Hindlimb muscle (tissue), 1 donor: ENCODE data around the gene ZNF562. TPM values are rescaled to one million over a fixed set of nuclear protein-coding genes. Genes with fewer than 3 reads are reported as not detected.
A peak's percentile ranks its signal among the peaks of the same experiment; 100 is the strongest.
"Not testable (repeated sequence)": the region's sequence is repeated elsewhere in the genome, so short reads cannot be mapped to it uniquely, and the experiment has no call there.

Experiments
- DNase-seq: peaks from one replicate; pipeline ENCODE4 v3.0.0-alpha.2; 2013
- polyA plus RNA-seq: library from polyadenylated mRNA; unstranded; fragments of 120-200 nt; gene quantifications from one replicate; pipeline ENCODE4 v1.2.1, GENCODE V29; 2013; ENCODE audit not compliant: insufficient read length

The ZNF562 gene
- polyA plus RNA-seq, result 19.1 TPM

DNA sequence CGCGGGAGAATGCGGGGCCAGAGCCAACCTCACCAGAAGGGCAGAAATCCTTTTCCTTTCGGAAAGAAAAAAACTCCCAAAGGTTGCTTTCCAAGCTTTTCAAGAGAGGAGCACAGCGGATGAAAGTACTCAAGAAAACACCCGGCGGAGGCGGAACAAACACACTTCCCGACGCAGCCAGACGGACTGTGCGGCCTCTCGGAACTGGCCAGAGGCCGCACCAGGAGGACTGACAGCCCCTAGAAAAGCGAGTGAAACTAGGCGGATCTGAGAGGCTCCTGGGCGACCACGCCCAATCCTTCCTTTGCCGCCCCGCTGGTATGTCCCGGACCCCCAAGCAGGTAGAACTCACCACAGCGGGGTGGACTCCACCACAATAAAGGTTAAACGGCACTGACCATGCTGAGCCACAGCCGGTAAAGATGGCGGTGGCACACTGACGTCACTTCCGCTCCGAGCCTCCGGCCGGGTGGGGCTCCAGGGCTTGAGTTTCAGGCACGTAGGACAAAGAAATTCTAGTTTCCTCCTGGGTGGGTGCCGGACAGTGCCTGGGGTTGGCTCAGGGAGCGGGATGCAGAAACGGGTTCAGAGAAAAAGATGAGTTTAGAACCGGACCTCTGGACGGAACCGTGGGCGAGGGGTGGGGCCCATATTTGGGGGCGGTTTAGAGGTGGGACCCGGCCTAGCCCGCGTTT lies at the start of gene ZNF562:
Gene ZNF562, minus strand, starts transcription at position 438 of the 695 bp plus-strand sequence. CDS start 14,356 bp downstream, outside the sequence.
- DNase-seq, result peak; percentile 94

DNA sequence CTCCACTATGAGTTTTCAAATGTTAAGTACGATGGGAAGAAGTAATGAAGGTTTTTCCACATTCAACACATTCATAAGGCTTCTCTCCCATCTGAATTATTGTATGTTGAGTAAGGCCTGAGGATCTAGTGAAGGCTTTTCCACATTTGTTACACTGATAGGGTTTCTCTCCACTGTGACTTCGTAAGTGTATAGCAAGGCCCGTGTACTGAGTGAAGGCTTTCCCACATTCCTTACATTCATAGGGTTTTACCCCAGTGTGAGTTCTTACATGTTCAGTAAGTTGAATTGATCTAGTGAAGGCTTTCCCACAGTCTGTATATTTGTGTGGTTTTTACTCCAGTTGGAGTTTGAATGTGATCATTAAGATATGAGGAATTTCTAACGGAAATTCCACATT lies 49.3 kb upstream of the ZNF562 start:
- no peak for DNase-seq

DNA sequence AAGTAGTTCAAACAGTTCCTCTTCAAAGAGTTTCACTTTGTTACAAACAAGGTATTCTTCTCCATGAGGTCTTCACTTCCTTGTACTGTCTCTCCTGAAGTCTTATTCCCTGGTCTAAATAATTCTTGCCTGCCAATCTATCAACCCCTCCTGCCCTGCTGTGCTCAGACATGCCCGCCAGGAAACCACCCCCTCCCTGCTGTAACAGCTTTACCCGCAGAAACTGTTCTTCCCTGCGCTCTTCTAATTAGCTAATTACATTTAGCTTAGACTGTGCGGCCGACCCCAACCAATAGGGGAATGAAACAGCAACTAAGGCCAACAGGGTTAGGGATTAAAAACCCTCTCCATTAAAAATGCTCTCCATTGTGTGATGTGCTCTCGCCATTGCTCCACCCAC lies 47.0 kb upstream of the ZNF562 start:
- no peak for DNase-seq

DNA sequence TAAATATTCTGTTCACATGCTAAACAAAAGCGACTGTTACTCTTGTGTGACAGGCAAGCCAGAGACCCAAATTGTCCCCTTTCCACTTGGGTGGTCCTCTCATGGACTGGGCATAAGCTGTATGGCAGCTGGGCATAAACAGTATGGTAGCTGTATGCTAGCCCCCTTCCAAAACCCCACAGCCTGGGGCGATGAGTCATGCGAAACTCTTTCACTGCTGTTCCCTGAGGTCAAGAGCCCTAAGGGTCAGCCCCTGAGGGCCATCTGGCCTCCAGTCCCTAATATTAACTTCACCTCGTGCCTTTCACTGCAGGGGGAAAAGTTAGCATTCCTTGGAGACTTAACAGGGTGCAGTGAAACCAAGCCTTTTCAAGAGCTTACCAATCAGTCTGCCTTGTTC lies 45.6 kb upstream of the ZNF562 start:
- DNase-seq, result no peak

DNA sequence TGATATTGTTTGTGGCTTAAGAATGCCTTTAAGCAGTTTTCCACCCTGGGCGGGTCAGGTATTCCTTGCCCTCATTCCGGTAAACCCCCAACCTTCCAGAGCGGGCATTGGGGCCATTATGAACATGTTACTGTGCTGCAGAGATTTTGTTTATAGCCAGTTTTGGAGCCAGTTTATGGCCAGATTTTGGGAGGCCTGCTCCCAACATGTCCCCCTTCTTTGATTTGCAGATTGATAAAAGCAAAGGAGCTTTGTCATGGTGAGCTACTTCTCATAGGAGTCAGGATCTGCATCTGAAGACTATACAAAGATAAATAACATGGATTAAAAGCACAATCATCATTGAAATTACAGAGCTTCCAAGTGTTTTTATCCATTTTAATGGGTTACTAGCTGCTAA lies 36.9 kb upstream of the ZNF562 start:
- DNase-seq, result no peak

DNA sequence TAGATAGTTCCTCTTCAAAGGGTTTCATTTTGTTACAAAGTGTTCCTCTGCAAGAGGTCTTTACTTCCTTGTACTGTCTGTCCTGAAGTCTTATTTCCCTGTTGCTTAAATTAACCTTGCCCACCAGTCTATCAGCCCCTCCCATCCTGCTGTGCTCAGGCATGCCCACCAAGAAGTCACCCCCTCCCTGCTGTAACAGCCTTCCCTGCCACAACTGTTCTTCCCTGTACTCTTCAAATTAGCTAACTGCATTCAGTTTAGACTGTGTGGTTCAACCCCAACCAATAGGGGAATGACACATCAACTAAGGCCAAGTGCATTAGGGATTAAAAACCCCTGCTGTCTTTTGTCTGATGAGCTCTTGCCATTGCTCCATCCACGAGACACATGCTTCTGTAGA lies 34.4 kb upstream of the ZNF562 start:
- DNase-seq, result no peak

DNA sequence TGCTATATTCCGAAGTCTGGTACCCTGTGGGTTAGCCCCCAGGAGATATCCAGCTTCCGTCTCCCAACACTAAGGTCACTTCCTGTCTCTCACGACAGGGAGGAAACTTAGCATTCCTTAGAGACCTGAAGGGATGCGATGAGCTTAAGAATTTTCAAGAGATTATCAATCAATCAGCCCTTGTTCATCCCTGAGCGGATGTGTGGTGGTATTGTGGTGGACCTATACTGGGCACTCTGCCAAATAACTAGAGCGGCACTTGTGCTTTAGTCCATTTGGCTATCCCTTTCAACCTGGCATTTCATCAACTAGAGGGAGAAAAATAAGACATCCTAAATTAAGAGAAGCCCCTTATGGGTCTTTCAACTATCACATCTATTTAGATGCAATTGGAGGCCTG lies 30.9 kb upstream of the ZNF562 start:
- no peak for DNase-seq

DNA sequence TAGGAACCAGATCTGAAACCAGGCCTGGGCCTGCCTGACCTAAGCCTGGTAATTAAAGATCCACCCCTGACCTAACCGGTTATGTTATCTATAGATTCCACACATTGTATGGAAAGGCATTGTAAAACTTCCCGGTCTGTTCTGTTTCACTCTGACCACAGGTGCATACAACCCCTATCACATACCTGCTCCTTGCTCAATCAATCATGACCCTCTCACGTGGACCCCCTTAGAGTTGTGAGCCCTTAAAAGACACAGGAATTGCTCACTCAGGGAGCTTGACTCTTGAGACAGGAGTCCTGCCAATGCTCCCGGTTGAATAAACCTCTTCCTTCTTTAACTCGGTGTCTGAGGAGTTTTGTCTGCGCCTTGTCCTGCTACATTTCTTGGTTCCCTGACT lies 27.3 kb upstream of the ZNF562 start:
- DNase-seq, result no peak

DNA sequence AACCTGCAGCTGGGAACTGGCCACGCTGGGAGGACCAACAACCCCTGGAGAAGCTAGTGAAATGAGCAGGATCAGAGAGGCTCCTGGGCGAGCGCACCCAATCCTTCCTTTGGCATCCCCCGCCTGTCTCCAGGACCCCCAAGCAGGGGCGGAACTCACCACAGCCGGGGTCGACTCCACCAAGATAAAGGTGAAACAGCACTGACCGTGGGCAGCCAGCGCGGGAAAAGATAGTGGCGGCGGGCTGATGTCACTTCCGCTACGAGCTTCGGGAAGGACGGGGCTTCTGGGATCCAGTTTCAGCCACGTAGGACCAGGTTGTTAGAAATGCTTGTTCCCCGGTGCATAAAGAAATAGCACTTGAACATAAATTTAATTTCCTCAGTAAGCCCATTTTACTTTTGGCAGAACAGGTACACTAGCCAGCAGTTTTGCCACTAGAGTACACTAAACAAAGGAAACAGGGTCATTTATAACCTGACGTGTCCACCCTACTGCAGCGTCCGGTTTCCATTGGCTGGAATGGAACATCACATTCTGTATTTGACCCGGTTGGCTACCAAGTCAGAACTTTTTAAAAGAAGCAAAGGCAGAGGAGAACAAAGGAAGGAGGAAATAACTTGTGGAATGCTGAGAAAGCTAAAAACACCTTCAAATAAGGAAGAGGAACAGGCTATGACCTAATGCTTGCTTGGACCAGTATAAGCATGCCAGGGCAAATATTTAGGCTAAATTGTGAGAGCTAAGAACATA lies 25.5 kb upstream of the ZNF562 start:
- no peak for DNase-seq

DNA sequence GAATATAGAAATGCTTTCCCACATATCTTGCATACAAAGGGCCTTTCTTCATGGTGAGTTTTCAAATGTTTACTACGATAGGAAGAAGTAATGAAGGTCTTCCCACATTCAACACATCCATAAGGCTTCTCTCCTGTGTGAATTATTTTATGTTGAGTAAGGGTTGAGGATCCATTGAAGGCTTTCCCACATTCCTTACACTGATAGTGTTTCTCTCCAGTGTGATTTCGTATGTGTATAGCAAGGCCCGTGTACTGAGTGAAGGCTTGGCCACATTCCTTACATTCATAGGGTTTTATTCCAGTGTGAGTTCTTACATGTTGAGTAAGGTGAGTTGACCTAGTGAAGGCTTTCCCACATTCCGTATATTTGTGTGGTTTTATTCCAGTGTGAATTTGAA lies 15.4 kb upstream of the ZNF562 start:
- DNase-seq, result not testable (repeated sequence)

DNA sequence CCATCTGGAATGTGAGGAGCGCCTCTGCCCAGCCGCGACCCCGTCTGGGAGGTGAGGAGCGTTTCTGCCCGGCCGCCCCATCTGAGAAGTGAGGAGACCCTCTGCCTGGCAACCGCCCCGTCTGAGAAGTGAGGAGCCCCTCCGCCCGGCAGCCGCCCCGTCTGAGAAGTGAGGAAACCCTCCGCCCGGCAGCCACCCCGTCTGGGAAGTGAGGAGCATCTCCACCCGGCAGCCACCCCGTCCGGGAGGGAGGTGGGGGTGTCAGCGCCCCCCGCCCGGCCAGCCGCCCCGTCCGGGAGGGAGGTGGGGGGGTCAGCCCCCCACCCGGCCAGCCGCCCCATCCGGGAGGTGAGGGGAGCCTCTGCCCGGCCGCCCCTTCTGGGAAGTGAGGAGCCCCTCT lies 5.1 kb upstream of the ZNF562 start:
- not testable (repeated sequence) for DNase-seq

DNA sequence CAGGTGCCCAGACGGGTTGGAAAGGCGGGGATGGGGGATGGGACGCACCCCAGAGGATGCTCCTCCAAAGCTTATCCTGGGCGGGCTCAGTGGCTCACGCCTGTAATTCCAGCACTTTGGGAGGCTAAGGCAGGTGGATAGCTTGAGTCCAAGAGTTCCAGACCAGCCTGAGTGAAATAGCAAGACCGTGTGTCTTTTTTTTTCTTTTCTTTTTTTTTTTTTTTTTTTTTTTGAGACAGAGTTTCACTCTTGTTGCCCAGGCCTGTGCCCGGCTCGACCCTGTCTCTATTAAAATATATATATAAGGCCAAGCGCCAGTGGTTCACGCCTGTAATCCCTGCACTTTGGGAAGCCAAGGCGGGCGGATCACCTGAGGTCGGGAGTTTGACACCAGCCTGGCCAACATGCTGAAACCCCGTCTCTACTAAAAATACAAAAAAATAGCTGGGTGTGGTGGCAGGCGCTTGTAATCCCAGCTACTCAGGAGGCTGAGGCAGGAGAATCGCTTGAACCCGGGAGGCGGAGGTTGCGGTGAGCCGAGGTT lies 530 bp upstream of the ZNF562 start:
- not testable (repeated sequence) for DNase-seq

DNA sequence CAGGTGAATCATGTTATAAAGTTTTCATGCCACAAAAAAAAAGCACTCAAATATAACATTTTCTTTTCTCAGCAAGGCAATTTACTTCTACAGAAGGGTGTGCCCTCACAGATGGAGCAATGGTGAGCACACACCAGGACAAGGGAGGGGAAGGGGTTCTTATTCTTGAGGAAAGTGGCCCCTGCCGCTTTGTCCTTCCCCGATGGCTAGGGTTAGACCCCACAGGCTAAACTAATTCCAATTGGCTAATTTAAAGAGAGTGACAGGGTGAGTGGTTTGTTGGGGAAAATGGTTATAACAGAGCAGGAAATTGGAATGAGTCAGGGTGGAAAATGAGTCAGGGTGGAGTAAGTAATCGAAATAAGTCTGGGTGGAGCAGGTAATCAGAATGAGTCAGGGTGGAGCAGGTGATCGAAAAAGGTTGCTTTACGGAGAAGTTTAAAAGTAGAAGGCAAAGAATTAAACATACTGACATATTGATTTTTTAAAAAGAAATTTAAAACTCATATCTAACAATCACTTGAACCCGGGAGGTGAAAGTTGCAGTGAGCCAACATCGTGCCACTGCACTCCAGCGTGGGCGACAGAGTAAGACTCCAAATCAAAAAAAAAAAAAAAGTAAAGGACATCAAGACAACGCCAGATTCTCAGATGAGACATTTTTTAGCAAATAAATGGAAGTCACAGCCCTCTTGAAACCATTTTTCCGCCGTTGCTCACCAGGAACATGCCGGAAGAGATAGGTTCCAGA lies 813 bp downstream of the ZNF562 start:
- DNase-seq, result no peak

DNA sequence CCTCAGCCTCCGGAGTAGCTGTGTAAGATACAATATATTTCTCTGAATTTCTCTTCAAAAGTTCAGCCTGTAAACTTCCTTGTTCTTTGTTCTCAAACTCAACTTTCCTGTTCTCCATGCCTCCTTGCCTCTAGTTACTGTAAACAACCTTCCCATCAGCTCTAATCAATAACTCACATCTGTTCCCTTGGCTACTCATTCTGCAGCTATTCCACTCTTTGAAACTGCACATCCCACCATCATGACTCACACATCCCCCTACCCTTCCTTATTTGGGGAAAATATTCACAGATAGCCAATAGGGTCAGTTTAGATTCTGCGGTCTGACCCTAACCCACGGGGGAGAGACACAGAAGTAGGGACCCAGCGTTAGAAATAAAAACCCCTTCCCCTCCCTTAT lies 2.0 kb downstream of the ZNF562 start:
- no peak for DNase-seq

DNA sequence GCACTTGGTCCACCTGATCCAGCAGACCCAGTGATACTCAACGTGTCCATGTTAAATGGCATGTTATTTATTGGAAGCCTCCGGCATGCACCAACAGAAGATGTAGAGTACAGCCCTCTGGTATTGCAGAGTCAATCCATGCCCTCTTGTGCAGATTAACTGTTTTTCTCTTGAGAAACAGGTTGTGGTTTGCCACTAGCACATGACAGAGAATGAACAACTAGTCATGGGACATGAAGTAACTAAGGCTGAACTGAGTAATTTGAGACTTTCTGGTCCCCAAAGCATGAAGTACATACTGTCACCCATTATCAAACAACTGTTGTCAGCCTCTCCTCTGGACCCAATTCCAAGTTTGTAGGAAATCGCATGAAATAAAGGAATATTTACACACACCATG lies 3.2 kb downstream of the ZNF562 start:
- DNase-seq, result no peak

DNA sequence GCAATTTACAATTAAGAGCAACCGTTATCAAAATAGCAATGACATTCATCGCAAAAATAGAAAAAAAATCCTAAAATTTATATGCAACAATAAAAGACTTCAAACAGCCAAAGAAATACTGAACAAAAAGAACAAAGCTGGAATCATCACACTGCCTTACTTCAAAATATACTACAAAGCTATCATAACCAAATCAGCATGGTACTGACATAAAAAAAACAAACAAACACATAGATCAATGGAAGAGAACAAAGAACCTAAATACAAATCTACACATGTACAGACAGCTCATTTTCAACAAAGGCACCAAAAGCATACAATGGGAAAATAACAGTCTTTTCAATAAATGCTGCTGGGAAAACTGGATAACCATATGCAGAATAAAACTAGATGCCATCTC lies 6.4 kb downstream of the ZNF562 start:
- DNase-seq, result no peak

DNA sequence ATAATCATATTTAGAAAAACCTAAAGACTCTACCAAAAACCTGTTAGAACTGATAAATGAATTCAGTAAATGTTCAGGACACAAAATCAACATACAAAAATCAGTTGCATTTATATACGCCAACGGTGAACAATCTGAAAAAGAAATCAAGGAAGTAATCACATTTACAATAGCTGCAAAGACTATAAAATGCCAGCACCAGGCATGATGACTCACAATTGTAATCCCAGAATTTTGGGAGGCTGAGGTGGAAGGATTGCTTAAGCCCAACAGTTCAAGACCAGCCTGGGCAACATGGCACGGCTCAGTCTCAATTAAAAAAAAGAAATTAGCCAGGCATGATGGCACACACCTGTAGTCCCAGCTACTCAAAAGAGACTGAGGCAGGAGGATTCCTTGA lies 7.0 kb downstream of the ZNF562 start:
- DNase-seq, result no peak

DNA sequence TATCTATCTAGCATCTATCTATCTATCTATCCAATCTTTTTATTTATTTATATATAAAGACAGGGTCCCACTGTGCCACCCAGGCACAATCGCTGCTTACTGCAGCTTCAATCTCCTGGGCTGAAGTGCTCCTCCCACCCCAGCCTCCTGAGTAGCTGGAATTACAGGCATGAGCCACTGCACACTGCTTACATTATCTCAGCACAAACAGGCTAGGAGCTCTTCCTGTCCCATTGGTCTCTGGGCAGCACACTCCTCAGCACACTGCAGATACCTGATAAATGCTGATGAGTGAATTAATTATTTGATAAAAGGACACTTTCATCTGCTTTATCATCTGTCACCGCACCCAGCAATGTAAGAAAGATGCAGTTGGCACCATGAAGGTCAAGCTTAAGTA lies 16.1 kb downstream of the ZNF562 start:
- no peak for DNase-seq

DNA sequence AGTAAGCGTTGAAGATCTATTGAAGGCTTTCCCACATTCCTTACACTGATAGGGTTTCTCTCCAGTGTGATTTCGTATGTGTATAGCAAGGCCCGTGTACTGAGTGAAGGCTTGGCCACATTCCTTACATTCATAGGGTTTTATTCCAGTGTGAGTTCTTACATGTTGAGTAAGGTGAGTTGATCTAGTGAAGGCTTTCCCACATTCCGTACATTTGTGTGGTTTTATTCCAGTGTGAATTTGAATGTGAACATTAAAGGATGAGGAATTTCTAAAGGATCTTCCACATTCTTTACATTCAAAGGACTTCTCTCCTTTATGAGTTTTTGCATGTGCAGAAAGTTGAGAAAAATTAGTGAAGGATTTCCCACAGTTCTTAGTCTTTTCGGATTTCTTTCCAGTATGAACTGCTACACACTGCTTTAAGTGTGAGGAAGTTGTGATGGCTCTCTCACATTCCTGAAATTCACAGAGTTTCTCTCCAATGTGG lies 21.8 kb downstream of the ZNF562 start:
- DNase-seq, result not testable (repeated sequence)

DNA sequence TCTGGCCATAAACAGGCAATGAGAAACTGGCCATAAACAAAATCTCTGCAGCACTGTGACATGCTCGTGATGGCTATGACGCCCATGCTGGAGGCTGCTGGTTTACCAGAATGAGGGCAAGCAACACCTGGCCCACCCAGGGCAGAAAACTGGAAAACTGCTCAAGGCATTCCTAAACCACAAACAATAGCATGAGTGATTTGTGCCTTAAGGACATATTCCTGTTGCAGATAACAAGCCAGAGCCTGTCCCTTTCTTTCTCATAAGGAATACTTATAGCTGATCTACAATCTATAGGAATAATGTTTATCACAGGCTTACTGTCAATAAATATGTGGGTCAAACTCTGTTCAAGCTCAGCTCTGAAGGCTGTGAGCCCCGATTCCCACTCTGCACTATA lies 23.4 kb downstream of the ZNF562 start:
- DNase-seq, result not testable (repeated sequence)

DNA sequence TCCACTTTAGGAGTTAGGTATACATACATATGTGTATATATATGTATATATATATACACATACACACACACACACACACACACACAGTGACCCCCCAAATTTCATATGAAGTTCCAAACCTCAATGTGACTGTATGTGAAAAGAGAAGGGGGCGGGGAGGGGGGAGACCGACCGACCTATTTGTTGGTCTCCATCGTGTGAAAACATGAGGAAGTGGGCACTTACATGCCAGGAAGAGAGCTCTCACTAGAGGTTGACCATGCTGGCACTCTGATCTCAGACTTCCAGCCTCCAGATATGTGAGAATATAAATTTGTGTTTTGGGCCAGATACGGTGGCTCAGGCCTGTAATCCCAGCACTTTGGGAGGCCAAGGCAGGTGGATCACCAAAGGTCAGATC lies 24.6 kb downstream of the ZNF562 start:
- DNase-seq, result no peak

DNA sequence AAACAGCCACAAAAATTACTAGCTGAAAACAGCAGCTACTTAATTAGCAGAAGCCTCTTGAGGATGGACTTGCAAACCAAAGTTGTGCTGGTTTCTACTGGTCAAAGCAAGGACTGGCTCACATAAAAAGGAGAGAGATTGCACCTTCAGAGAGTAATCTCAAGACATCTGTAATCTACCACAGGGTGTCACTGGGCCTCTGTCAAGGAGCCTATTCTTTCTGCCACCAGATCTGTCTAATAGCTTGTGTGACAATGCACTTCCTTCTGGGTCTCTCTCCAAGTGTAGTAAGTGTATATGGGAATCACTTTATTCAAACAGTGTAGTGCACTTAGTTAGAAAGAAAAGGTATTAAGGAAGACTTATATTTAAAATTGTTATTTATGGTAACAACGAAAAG lies 29.4 kb downstream of the ZNF562 start:
- DNase-seq, result no peak

DNA sequence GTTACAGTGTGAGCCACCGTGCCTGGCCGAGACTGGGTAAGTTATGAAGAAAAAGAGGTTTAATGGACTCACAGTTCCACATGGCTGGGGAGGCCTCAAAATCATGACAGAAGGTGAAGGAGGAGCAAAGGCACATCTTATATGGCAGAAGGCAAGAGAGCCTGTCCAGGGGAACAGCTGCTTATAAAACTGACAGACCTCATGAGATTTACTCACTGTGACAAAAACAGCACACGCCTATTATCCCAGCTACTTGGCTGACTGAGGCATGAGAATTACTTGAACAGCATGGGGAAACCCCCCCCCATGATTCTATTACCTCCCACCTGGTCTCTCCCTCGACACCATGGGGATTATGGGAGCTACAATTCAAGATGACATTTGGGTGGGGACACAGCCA lies 30.4 kb downstream of the ZNF562 start:
- no peak for DNase-seq
